H1 (cell line): ENCODE data around the gene CASK. TPM values are rescaled to one million over a fixed set of nuclear protein-coding genes. Genes with fewer than 3 reads are reported as not detected.

Experiments
- HDAC2 ChIP-seq, 2 experiments: fragments of 300-600 bp in 1 of 2; sonication (generic) in 1 of 2; IDR thresholded peaks; 2 replicates each; pipeline ENCODE4 v1.6.1; 2011 to 2012; ENCODE audit warnings: low read depth in 2 of 2, low read length in 2 of 2, mild to moderate bottlenecking in 2 of 2, moderate library complexity in 2 of 2, borderline replicate concordance in 1 of 2, inconsistent platforms in 1 of 2
- polyA plus RNA-seq, 7 experiments: library from polyadenylated mRNA; depleted of rRNA in 3 of 7; stranded (reverse) in 5 of 7; unstranded in 2 of 7; fragments of >200 nt in 5 of 7; fragments of 200-250 nt in 2 of 7; gene quantifications; 1 replicate in 5 of 7; 2 replicates in 1 of 7; 4 replicates in 1 of 7; pipeline versions ENCODE4 v1.2.1 to v1.2.3, GENCODE V29; 2011 to 2013; ENCODE audit warnings: missing spikeins in 2 of 7, mixed read lengths in 2 of 7
- total RNA-seq: library from RNA; stranded (reverse); fragmentation: NEBNext Ultra II Directional; extraction: Animal tissue kit (Norgen Biotek cat#: 25700); gene quantifications from 2 replicates; pipeline ENCODE4 v1.2.1, GENCODE V29; 2021

The CASK gene
- total and polyA plus RNA-seq, 2 of the 8 experiments (the other 6 are each of a cell fraction or from before 2014, with no cell fraction given): 21.6 to 55.1 TPM

GRCh38 chrX:41734530-41734929, 188.8 kb downstream of the CASK start (continued):
- no peak for TF ChIP-seq HDAC2 (IDR thresholded peaks at IDR 0.05; ENCODE audit: borderline replicate concordance in 1 of 2, low read depth in 2 of 2, low read length in 2 of 2)
- TF ChIP-seq, all 59 proteins: peak for 2
